NCI-H510A (cell line): Measurements from ENCODE around the gene SMCR8.
A peak's percentile ranks its signal among the peaks of the same experiment; 100 is the strongest.
"Not testable (repeated sequence)": the region's sequence is repeated elsewhere in the genome, so short reads cannot be mapped to it uniquely, and the experiment has no call there.

ENCODE experiments used
- DNase-seq: peaks from one replicate; lab custom pipeline; 2025; lab: John Stamatoyannopoulos, UW

Gene SMCR8

DNA sequence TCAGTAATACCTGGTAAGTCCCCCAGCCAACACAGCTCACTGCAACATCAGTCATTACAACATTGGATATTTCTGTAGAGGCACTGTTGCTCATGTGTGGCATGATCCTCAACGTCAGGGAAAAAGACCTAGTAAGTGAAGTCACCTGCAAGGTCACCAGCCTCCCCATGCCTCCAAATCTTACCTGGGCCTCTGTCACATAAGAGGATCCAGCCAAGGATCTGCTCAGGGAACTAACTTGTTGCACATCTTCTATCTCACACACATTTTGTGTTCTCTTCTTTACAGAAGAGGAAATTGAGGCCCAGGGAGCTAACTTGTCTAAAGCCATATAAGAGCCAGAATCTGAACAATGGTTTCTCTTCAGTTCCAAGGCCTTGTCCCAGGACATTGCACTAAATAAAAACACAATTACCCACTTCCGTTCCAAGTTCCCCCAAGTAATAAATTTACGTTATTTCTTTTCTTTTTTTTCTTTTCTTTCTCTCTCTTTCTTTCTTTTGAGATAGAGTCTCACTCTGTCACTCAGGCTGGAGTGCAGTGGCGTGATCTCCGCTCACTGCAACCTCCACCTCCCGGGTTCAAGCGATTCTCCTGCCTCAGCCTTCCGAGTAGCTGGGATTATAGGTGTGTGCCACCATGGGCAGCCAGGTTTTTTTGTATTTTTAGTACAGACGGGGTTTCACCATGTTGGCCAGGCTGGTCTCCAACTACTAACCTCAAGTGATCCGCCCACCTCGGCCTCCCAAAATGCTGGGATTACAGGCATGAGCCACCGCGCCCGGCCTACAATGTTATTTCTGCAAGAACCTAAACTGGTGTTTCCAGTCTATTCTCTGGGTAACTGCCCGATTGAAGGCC, 47.0 kb downstream of the SMCR8 start:
- no peak for DNase-seq

DNA sequence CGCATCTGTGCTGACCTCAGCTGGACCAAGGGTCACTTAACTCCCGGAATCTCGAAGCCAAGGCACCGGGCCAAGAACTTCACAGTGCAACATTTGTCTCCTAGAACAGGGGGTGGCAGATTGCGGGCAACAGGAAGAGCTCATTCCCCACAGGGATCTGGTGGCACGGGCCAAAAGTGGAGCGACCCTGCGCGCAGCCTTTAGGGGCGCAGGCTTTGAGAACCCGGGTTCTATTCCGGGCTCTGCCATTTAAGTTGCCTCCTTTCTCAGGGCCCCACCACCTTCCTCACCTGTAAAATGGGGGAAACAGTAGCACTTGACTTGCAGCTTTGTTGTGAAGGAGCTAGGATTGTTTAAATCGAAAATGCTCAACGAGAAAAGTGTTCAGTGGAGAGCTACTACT, 47.6 kb downstream of the SMCR8 start:
- no peak for DNase-seq

DNA sequence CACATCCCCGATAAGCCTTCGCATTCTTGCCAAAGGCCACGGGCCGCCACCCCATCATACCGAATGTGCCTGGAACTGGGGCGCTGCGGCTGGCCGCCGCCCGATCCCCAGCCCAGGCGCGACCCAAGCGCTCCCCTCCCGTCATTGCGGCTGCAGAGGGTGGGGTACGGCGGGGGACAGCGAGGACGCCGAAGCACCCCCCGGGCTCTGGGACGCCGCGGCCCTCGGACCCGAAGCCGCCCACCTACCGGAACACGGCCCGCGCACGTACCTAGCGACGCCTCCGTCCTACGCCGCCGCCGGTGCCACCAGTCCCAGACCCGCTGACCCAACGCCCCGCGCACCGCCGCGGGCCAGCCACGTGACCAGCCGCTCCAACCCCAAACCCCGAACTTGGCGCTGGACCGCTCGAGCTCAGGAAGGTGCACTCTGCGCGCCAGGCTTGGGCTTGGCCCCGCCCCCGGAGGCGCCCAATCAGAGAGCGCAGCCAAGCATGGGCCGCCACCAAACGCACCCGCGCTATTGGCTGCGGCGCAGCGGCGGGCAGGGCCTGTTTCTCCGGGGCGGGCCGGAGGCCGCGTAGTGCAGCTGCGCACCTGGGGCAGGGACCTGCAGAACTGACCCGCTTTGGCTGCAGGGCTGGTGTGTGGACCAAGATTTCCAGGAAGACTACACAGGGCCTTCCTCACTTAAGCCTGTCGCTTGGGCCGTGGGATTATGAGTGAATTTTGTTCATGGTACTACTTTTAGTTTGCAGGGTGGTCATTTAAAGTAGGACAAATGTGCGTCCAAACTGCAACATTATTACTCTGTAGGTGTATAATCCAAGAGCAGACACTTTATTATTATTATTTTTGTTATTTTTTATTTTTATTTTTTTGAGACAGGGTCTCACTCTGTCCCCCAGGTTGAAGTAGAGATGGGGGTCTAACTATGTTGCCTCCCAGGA, 48.3 kb downstream of the SMCR8 start, which contains the start of gene SHMT1:
SHMT1 (minus strand) TSS at position 450 of the 949 bp plus-strand sequence. CDS start 7,569 bp downstream, outside the sequence.
- peak; percentile 83 for DNase-seq

DNA sequence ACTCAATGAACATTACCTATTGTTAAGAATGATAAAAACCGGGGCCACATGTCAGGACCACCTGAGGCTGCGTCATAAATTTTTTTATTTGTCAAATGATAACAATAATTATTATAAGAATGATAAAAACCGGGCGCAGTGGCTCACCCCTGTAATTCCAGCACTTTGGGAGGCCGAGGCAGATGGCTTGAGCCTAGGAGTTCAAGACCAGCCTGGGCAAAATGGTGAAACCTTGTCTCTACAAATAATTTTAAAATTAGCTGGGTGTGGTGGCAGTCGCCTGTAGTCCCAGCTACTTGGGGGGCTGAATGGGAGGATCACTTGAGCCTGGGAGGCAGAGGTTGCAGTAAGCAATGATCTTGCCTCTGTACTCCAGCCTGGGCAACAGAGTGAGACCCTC, 49.1 kb downstream of the SMCR8 start:
- no peak for DNase-seq

DNA sequence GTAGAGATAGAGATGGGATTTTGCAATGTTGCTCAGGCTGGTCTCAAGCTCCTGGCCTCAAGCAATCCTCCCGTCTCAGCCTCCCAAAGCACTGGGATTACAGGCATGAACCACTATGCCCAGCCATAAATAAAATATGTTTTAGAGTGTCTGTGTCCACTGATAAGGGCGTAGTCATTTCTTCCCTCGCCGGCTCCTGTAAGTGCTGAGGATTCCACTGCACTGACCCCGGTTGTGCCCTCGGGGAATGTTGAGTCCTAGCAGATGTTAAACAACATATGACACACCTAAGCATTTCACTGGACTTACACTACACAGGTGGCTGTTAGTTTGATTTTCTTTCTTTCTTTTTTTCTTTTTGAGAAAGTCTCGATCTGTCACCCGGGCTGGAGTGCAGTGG, 53.9 kb downstream of the SMCR8 start:
- DNase-seq, result no peak

DNA sequence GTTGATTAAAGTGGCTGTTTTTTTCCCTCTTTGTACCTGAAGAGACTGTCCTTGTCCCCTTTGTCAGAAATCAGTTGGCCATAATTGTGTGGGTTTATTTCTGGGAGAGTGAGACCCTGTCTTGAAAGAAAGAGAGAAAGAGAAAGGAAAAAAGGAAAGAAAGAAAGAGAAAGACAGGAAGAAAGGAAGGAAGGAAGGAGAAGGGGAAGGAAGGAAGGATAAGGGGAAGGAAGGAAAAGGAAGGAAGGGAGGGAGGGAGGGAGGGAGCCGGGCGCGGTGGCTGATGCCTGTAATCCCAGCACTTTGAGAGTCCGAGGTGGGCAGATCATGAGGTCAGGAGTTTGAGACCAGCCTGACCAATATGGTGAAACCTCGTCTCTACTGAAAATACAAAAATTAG, 55.7 kb downstream of the SMCR8 start:
- DNase-seq, result no peak

DNA sequence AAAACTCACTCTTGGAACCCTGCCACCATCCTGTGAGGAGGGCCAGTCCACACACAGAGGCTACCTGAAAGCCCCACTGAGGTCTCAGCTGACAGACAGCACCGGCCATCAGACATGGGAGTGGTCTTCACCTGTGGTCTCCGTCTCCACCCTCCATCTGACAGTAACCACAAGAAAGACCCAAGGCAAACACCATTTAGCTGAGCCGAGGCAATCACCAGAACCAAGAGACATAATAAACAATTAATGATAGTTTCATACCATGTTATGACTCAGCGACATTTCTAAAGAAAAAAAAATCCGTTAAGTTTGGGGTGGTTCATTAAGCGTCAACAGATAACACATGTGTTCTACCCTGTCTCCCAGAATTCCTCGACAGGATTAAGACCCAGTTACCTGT, 56.4 kb downstream of the SMCR8 start:
- no peak for DNase-seq

DNA sequence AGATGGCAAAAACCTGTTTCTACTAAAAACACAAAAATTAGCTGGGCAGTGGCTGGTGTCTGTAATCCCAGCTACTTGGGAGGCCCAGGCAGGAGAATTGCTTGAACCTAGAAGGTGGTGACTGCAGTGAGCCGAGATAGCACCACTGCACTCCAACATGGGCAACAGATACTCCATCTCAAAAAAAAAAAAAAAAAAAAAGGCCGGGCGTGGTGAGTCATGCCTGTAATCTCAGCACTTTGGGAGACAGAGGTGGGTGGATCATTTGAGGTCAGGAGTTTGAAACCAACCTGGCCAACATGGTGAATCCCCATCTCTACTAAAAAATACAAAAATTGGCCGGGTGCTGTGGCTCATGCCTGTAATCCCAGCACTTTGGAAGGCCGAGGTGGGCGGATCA, 58.1 kb downstream of the SMCR8 start:
- DNase-seq, result not testable (repeated sequence)

DNA sequence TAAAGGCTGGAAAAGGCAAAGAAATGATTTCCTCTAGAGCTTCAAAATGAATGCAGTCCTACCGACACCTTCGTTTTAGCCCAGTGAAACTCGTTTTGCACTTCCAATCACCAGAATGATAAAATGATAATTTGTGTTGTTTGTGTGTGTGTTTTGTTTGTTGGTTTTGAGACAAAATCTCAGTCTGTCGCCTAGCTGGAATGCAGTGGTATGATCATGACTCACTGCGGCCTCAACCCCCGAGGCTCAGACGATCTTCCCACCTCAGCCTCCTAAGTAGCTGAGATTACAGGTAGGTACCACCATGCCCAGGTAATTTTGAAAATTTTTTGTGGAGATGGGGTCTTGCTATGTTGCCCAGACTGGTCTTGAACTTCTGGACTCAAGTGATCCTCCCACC, 59.1 kb downstream of the SMCR8 start:
- DNase-seq, result no peak
